ENCODE data around the gene AJM1.
"Not testable (repeated sequence)": the region's sequence is repeated elsewhere in the genome, so short reads cannot be mapped to it uniquely, and the experiment has no call there.

The AJM1 gene

GRCh38 chr9:136842380-136842948 lies at the start of gene AJM1:
Gene AJM1, plus strand, starts transcription at chr9:136842478. Its CDS starts 1,937 bp downstream, at chr9:136844415.
- DNase-seq: peak; percentile 77

GRCh38 chr9:136793086-136793946 lies 49.0 kb upstream of the AJM1 start:
- DNase-seq: no peak

DNA sequence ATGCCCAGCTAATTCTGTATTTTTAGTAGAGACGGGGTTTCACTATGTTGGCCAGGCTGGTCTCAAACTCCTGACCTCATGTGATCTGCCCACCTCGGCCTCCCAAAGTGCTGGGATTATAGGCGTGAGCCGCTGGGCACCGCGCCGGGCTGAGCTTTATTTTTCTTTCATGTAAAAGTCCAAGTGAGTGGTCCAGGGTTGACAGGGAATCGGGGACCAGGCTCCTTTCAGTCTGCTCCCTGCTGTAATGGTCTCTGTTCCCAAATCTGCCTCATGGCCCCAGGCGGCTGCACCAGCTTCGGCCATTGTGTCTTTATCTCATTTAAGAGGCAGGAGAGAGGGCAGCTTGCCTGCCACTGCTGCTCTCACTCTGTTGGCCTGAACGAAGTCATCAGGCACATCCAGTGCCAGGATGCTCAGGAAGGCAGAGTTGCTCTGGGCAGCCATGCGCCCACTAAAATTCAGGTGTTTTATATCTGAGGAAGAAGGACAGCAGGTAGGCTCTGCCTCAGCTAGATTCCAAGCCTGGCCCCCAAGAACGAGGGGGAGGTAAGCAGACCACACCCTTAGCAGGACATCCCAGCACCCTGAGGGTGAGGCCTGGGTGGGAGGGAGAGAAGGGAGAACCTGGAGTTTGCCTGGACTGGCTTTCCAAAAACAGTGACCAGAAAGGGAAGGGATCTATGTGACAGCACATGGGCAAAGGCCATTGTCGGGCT lies 47.8 kb upstream of the AJM1 start:
- DNase-seq: no peak

DNA sequence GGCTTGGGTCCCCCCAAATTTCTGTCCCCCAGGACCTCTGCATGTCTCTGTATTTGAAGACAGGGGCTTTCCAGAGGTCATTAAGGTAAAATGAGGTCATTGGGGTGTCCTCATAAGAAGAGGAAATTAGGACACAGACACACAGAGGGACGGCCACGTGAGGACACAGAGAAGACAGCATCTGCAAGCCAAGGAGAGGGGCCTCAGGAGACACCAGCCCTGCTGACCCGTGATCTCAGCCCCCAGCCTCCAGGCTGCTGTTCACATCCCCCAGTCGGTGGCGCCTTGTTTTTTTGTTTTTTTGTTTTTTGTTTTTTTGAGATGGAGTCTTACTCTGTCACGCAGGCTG lies 47.3 kb upstream of the AJM1 start:
- DNase-seq: peak; percentile 20

DNA sequence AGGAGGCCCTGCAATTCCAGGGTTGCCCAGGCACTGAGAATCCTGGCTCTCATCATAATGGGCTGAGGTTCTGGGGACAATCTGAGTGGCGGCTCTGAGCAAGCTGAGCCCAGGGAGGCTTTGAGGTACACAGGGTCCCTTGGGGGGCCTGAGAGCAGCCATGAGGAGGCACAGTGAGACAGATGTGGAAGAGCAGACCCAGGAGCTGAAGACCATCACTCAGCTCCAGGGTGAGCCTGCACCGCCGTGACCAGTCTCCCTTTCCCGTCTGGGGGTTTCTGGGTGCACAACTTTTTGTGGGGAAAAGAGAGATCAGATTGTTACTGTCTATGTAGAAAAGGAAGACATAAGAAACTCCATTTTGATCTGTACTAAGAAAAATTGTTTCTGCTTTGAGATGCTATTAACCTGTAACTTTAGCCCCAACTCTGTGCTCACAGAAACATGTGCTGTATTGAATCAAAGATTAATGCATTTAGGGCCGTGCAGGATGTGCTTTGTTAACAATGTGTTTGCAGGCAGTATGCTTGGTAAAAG lies 46.0 kb upstream of the AJM1 start, which contains the start of gene CCDC183:
CCDC183 (plus strand) TSS at position 101 of the 537 bp plus-strand sequence; CDS start at position 161, 60 bp downstream.
- DNase-seq: no peak

DNA sequence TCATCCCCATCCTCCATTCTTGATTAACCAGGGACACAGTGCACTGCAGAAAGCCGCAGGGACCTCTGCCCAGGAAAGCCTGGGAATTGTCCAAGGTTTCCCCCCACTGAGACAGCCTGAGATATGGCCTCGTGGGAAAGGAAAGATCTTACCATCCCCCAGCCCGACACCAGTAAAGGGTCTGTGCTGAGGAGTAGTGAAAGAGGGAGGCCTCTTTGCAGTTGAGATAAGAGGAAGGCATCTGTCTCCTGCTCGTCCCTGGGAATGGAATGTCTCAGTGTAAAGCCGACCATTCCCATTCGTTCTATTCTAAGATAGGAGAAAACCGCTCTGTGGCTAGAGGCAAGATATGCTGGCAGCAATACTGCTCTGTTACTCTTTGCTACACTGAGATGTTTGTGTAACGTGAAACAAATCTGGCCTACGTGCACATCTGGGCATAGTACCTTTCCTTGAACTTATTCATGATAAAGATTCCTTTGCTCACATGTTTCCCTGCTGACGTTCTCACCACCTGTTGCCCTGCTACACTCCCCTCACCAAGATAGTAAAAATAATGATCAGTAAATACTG lies 45.4 kb upstream of the AJM1 start:
- not testable (repeated sequence) for DNase-seq

DNA sequence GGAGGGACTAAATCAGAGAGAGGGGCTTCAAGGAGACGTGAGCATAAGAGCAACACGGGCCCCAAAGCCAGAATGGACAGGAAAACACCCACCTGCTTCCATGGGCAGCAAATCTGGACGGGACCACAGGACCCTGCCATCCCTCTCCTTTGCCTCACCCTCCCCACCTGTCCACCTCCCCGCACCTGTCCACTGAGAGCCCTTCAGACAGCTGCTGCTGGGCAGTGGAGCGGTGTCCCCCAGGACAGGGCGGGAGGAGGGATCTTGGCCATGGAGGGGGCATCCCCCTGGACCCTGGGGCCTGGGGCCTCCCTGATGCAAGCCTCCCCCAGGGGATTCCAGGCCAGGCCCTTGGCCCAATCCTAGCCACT lies 43.6 kb upstream of the AJM1 start:
- DNase-seq: no peak

DNA sequence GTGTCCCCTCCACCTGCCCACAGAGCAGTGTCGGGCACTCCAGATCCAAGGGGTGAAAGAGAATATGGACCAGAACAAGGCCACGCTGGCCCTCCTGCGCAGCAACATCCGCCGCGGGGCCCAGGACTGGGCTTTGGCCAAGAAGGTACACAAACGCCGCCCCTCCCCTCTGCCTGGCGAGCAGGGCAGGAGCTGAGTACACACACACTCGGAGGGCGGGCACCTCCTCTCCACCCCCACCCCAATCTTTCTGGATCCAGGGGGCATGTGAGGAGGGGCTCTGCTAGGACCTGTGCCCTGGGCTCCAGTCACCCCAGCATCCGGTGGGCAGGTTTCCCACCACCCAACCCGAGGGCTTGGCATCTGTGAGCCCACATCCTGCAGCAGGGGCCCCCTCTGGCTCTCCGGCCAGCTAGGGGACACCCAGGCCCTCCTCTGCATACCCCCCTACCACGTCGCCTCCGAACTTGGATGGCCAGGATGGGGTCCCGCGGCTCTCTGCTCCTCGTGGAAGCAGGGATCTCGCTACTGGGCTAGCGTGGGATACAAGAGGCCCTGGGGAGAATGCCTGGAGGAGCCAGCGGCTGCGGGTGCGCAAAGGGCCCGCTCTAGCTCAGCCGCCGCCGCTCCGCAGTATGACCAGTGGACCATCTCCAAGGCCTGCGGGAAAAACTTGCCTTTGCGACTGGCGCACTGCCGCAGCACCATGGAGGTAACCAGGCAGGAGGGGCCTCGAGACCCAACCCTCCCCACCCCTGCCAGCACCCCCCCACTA lies 43.0 kb upstream of the AJM1 start:
- DNase-seq: no peak

GRCh38 chr9:136799854-136800657 lies 42.2 kb upstream of the AJM1 start:
- DNase-seq: peak; percentile 62

GRCh38 chr9:136802321-136802720 lies 40.0 kb upstream of the AJM1 start:
- DNase-seq: no peak

GRCh38 chr9:136803009-136803550 lies 39.2 kb upstream of the AJM1 start:
- DNase-seq: not testable (repeated sequence)

DNA sequence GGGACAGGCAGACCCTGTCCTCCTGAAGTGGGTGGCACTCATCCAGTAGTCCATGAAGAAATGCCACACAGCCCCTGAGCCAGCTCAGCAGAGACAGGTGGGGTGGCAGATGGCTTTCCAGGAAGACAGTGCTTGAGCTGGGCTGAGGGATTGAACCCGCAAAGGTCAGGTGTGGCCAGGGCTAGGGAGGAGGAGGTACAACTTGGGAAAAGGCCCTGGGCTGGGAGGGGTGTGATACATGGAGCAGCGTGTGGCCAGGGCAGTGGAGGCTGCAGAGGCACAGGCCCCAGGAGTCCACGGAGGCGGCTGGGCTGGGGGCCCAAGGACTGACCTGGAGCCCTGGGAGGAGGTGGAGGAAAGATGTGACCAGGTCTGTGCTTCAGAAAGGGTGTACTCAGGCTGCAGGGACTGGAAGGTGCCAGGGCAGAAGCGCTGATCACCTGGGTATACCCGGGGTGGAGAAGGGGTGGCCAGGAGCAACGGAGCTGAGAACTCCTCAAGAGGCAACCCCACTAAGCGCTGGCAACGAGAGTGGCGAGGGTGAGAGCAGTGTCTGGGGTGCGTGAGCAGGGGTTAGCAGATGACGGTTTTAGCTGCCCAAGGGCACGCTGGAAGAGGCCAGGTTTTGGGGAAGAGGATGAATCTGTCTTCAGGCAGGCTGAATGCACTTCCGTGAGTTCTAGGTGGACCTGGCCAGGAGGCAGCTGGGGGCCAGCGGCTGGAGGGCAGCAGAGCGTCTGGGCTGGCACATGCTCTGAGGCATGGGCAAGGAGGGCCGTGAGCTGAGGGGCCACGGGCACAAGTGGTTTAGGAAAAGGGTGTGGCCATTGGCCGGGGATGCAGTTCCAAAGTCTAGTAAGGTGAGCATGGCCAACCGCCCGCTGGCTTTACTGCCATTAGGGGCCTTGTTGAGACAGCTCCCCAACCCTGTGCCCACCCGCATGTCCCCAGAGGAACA lies 38.4 kb upstream of the AJM1 start:
- DNase-seq: no peak

DNA sequence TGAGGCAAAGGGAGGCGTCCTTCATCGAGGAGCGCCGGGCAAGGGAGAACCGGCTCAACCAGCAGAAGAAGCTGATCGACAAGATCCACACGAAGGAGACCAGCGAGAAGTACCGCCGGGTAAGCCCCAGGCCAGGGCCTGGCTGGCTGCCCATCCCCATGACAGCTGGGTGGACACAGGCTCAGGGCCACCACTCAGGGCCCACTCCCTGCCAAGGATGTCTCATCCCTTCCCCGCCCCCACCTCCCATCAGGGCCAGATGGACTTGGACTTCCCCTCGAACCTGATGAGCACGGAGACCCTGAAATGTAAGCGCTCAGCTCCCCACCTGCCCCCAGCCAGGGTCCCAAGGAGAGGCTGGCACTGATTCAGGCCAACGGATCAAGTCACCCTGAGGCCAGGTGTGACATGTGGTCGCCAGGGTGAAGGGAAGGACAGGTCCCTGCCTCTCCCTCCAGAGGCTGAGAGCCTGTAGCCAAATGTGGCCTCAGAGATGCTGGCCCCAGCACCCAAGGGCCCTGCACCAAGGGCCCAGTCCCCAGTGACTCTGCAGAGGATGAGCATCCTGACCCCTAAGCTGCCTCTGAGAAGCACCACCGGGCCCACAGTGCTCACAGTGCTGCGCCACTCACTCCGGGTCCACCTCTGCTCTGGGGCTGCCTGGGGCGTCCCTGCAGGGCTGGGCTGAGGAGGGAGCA lies 37.6 kb upstream of the AJM1 start:
- no peak for DNase-seq

DNA sequence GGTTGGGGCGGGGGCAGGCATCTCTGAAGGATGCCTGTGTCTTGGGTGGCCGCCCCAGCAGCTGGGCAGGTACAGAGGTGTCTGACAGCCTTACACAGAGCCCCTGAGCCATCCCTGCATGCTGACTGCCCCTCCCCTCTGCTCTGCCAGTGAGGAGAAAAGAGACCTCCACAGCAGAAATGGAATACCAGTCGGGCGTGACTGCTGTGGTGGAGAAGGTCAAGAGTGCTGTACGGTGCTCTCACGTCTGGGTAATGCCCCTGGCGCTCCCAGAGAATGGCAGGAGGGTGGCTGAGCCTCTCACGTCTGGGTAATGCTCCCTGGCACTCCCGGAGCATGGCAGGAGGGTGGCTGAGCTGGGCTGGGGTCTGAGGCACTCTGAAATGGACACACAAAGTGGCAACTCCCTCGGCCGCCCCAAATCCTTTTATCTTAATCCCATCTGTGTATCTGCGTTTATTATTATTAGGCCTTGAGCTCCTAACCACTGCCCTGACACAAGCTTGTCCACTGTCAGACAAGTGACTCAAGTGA lies 37.0 kb upstream of the AJM1 start:
- no peak for DNase-seq

DNA sequence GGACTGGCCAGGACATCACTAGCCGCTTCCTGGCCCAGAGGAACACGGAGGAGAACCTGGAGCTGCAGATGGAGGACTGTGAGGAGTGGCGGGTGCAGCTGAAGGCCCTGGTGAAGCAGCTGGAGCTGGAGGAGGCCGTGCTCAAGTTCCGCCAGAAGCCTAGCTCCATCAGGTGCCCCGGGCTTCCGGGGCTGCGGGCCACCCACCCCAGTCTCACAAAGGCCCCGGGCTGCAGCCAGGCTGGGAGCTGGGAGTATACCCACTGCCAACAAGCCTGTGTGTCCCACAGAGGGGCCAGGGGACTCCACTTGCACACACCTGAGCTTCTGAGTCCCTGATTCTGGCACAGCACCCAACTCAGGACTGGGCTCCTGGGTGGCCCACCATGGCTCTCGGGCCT lies 36.2 kb upstream of the AJM1 start:
- DNase-seq: no peak

DNA sequence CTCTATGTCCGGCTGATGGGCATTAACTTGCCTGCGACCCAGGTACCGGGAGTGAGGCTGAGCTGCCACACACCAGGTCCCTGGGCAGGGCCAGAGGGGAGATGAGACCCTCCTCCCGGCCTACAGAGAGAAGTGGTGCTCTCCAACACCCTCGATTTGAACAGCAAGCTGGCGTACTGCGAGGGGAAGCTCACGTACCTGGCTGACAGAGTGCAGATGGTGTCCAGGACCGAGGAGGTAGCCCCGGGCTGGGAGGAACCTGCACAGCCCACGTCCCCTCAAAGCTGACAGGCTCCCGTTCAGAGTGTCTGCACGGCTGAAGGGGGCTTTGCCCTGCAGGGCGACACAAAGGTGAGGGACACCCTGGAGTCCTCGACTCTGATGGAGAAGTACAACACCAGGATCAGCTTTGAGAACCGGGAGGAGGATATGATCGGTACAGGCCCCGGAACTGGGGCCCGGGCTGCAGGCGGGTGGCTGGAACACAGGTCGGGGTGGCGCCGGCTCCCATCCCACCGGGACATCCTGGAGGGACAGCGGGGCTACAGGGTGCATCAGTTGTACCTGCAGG lies 35.6 kb upstream of the AJM1 start:
- DNase-seq: no peak

GRCh38 chr9:136807281-136808074 lies 34.8 kb upstream of the AJM1 start, which contains the start of gene RABL6:
Gene RABL6, plus strand, starts transcription at chr9:136807948. Its CDS starts 249 bp downstream, at chr9:136808197.
- DNase-seq: peak; percentile 90

All from suppressor macrophage treated with lipopolysaccharide for 4 hours (primary cell).